ENCODE results near the gene SOCS2. TPM values are rescaled to one million over a fixed set of nuclear protein-coding genes. Genes with fewer than 3 reads are reported as not detected.

Gene SOCS2
- total RNA-seq (2021; ENCODE audit: unreplicated experiment) (15.2 TPM), Bru-seq, nascent RNA (percentile 78 among the genes with signal in this experiment), BruChase-seq, experiment 1, labeled RNA remaining after a 6-hour chase (percentile 80 among the genes with signal in this experiment), BruChase-seq, experiment 2, labeled RNA remaining after a 2-hour chase (percentile 86 among the genes with signal in this experiment)
- polyA plus RNA-seq (2012) = 9.1 and 11.5 TPM in 2 replicates
- long read RNA-seq, transcript SOCS2-202 (3 exons, 1,065 nt) = major isoform, 18 of 29 reads
- long read RNA-seq, partial matches to known transcripts = 0 of 29 reads
- long read RNA-seq, other reads (novel, unspliced or antisense) = 5 of 29 reads

- Histone ChIP-seq H3K4me1 (ENCODE audit: control insufficient read depth in 1 of 2, insufficient read depth in 2 of 2, low read length in 2 of 2) (peaks cover 2 to 24% of the 10 kb centered on the region in 2 experiments; a peak in 3 of 4 replicates), H3K27me3 (ENCODE audit: insufficient read depth, low read length) (no peaks in the 10 kb centered on the region), H2AFZ (ENCODE audit: low read depth, low read length, poor library complexity, severe bottlenecking) (no peak within 1 kb of the TSS), H3K9ac (ENCODE audit: low read length) (peak within 1 kb of the TSS; percentile 86), H3K36me3 (ENCODE audit: control insufficient read depth in 1 of 2, insufficient read depth in 2 of 2, low read length in 2 of 2) (peaks cover 0 to 18% of the 10 kb centered on the region in 2 experiments; a peak in 1 of 4 replicates), H3K4me3 (replicated peaks in 1 of 2; ENCODE audit: low read depth in 1 of 2, low read length in 2 of 2) (peak within 1 kb of the TSS; percentile 72 to 73), H4K20me1 (ENCODE audit: insufficient read depth) (no peaks in the 10 kb centered on the region), H3K27ac (ENCODE audit: low read depth, low read length) (peak within 1 kb of the TSS; percentile 93), H3K79me2 (ENCODE audit: insufficient read depth, low read length) (peaks cover 26% of the 10 kb centered on the region), H3K9me2 (ENCODE audit: insufficient read depth) (no peaks in the 10 kb centered on the region), H3K4me2 (ENCODE audit: low read length) (peak within 1 kb of the TSS; percentile 93), H3K9me3 (ENCODE audit: control insufficient read depth in 1 of 2, insufficient read depth in 1 of 2, low read depth in 1 of 2, low read length in 2 of 2) (no peaks in the 10 kb centered on the region)
- ChIA-PET POLR2A (no interaction called here), CTCF (no interaction called here), RAD21 (ENCODE audit: low non-redundant PET in 1 of 2, low total read pairs in 2 of 2, uncharacterized antibody in 2 of 2, unreplicated experiment in 2 of 2) (no interaction called here)
- peak; percentile 9 for ATAC-seq
- no peak for TF ChIP-seq CBX3 (IDR thresholded peaks at IDR 0.05; ENCODE audit: low read depth)
- TF ChIP-seq ATF3 (IDR thresholded peaks at IDR 0.05) = no peak
- no peak for TF ChIP-seq EZH2 (IDR thresholded peaks at IDR 0.05)
- TF ChIP-seq ELF1 (IDR thresholded peaks at IDR 0.05; ENCODE audit: borderline replicate concordance, low read depth) = no peak
- TF ChIP-seq POLR2AphosphoS5 (IDR thresholded peaks at IDR 0.05; ENCODE audit: low read depth, low read length) = no peak; the same call in 1 of the 2 replicates
- DNase-seq (ENCODE audit: low read depth, low spot score) = no peak
- intact Hi-C loops (cut with micrococcal nuclease) = loop anchor here (2.0 kb wide), 1 partner anchor 105 kb away; the partner anchor contains the start of gene CRADD
- no TSS peak for BruUV-seq (replicated peaks)
Observed at GRCh38 chr12:93571925-93572711, at the start of gene SOCS2. Gene SOCS2, plus strand, starts transcription at chr12:93572675. Its CDS starts 223 bp downstream, at chr12:93572898.

All from HCT116 (cell line).